Activated B cell treated with CpG ODN at 0.5 μM for 24 hours (primary cell): ENCODE results near the gene ZC3H12A. TPM values are rescaled to one million over a fixed set of nuclear protein-coding genes. Genes with fewer than 3 reads are reported as not detected.

Experiments
- ATAC-seq: fragments of 200-7000 bp; cut with Tn5 transposase; one replicate; pipeline ENCODE4 v1.10.0; 2021; ENCODE audit warnings: low read depth, mild to moderate bottlenecking, moderate library complexity
- CTCF ChIA-PET: fragments of 350-600 bp; sonication (Branson Sonifier 250); formaldehyde crosslinking; loops from one replicate; lab custom pipeline; 2021; ENCODE audit warnings: antibody characterized with exemption; lab: Charles Lee
- POLR2A ChIA-PET: fragments of 350-600 bp; sonication (Branson Sonifier 250); formaldehyde crosslinking; loops from one replicate; lab custom pipeline; 2021; ENCODE audit warnings: antibody characterized with exemption; lab: Charles Lee
- DNase-seq: peaks from one replicate; pipeline ENCODE4 v3.0.0; 2022
- H3K27ac Mint-ChIP-seq: one replicate; pipeline ENCODE4 v1.8.0; 2020; ENCODE audit warnings: mixed read lengths
- H3K27me3 Mint-ChIP-seq: one replicate; pipeline ENCODE4 v1.8.0; 2021; ENCODE audit warnings: mixed read lengths
- H3K36me3 Mint-ChIP-seq: one replicate; pipeline ENCODE4 v1.8.0; 2021; ENCODE audit warnings: low read depth, mixed read lengths
- H3K4me1 Mint-ChIP-seq: one replicate; pipeline ENCODE4 v1.8.0; 2021; ENCODE audit warnings: mixed read lengths
- H3K4me3 Mint-ChIP-seq: one replicate; pipeline ENCODE4 v1.8.0; 2020; ENCODE audit warnings: mild to moderate bottlenecking, mixed read lengths
- H3K9me3 Mint-ChIP-seq: one replicate; pipeline ENCODE4 v1.8.0; 2020; ENCODE audit warnings: mixed read lengths
- CTCF ChIP-seq: fragments of 200-600 bp; IDR thresholded peaks from one replicate; pipeline ENCODE4 v1.8.0; 2022; ENCODE audit warnings: antibody characterized with exemption, mild to moderate bottlenecking
- intact Hi-C: fragments of 100-400 bp; cut with micrococcal nuclease; formaldehyde crosslinking; loops from one replicate; pipeline ENCODE4 v1.15.1; 2024
- total RNA-seq: library from RNA; stranded (reverse); gene quantifications from 2 replicates; pipeline ENCODE4 v1.2.3, GENCODE V29; 2022

ZC3H12A gene
- total RNA-seq, 1 donor from 2014 or later, result 145 TPM

GRCh38 chr1:37473431-37474045 lies 842 bp upstream of the ZC3H12A start:
- Mint-ChIP-seq H3K4me1 (peaks cover 30% of the 10 kb centered on the region), H3K27ac (peak overlapping the region; percentile 66), H3K27me3 (peaks cover 6% of the 10 kb centered on the region), H3K4me3 (peak overlapping the region; percentile 85), H3K36me3 (peaks cover 35% of the 10 kb centered on the region), H3K9me3 (no peaks in the 10 kb centered on the region)
- intact Hi-C loops, result loop anchor here (1.0 to 10.0 kb wide), 7 partner anchors 13 to 1631 kb away; partner anchors contain the start of genes C1orf122, CDCA8, MEAF6 and YRDC
- DNase-seq (no peak), ATAC-seq (no peak)
- no peak for TF ChIP-seq CTCF
- CTCF ChIA-PET, result interaction anchor here (1.8 to 10.1 kb wide), 2 partner anchors 14 to 18 kb away, joined by 7 to 124 read pairs; no protein-coding TSS in a partner anchor
- POLR2A ChIA-PET, result interaction anchor here (1.0 to 7.9 kb wide), 5 partner anchors 13 to 217 kb away, joined by 3 to 132 read pairs (median 29); partner anchors contain the start of genes CDCA8 and MEAF6

GRCh38 chr1:37474697-37475379 lies 458 bp downstream of the ZC3H12A start:
- peak overlapping the region; percentile 99 for H3K4me3 Mint-ChIP-seq
- peak overlapping the region; percentile 92 for H3K27ac Mint-ChIP-seq
- peaks cover 6% of the 10 kb centered on the region for H3K27me3 Mint-ChIP-seq
- ATAC-seq (no peak), DNase-seq (no peak)
- H3K9me3 Mint-ChIP-seq, result no peaks in the 10 kb centered on the region
- ChIA-PET CTCF (interaction anchor here (1.8 to 10.1 kb wide), 3 partner anchors 13 to 19 kb away, joined by 7 to 124 read pairs (median 32); no protein-coding TSS in a partner anchor), POLR2A (interaction anchor here (0.7 to 7.9 kb wide), 16 partner anchors 9 to 1011 kb away, joined by 3 to 132 read pairs (median 4); partner anchors contain the start of genes C1orf122, CDCA8, MEAF6 and MRPS15)
- H3K36me3 Mint-ChIP-seq, result peaks cover 48% of the 10 kb centered on the region
- intact Hi-C loops, result loop anchor here (1.0 to 10.0 kb wide), 7 partner anchors 39 to 1630 kb away; partner anchors contain the start of genes C1orf122, CDCA8, GNL2 and MEAF6
- no peak for TF ChIP-seq CTCF
- H3K4me1 Mint-ChIP-seq, result peaks cover 43% of the 10 kb centered on the region

- H3K4me1 Mint-ChIP-seq, result peaks cover 50% of the 10 kb centered on the region
- H3K36me3 Mint-ChIP-seq, result peaks cover 54% of the 10 kb centered on the region
- ATAC-seq (no peak), DNase-seq (no peak)
- H3K4me3 Mint-ChIP-seq, result peak overlapping the region; percentile 99
- H3K9me3 Mint-ChIP-seq, result no peaks in the 10 kb centered on the region
- intact Hi-C loops, result loop anchor here (5.0 to 10.0 kb wide), 4 partner anchors 122 to 1629 kb away; partner anchors contain the start of genes C1orf122, GNL2, THRAP3 and YRDC
- ChIA-PET CTCF (interaction anchor here (5.2 to 10.1 kb wide), 2 partner anchors 12 to 19 kb away, joined by 32 to 124 read pairs; no protein-coding TSS in a partner anchor), POLR2A (interaction anchor here (0.6 to 7.9 kb wide), 18 partner anchors 10 to 1341 kb away, joined by 3 to 132 read pairs (median 4); partner anchors contain the start of genes C1orf122, CDCA8, MEAF6 and MRPS15)
- H3K27me3 Mint-ChIP-seq, result peaks cover 5% of the 10 kb centered on the region
- no peak for TF ChIP-seq CTCF
- peak overlapping the region; percentile 92 for H3K27ac Mint-ChIP-seq
These were observed 1.2 kb downstream of the ZC3H12A start for GRCh38 chr1:37475380-37476086.

GRCh38 chr1:37476087-37476452 lies 1.7 kb downstream of the ZC3H12A start:
- intact Hi-C loops, result loop anchor here (5.0 to 10.0 kb wide), 4 partner anchors 121 to 1629 kb away; partner anchors contain the start of genes C1orf122, GNL2, THRAP3 and YRDC
- H3K9me3 Mint-ChIP-seq, result no peaks in the 10 kb centered on the region

More at GRCh38 chr1:37476087-37476452, 1.7 kb downstream of the ZC3H12A start:
- Mint-ChIP-seq H3K27me3 (peaks cover 4% of the 10 kb centered on the region), H3K36me3 (peaks cover 59% of the 10 kb centered on the region), H3K4me3 (peak overlapping the region; percentile 99), H3K4me1 (peaks cover 55% of the 10 kb centered on the region), H3K27ac (peak overlapping the region; percentile 92)
- no peak for DNase-seq
- ChIA-PET CTCF (interaction anchor here (5.2 to 10.1 kb wide), 2 partner anchors 12 to 20 kb away, joined by 32 to 124 read pairs; no protein-coding TSS in a partner anchor), POLR2A (interaction anchor here (0.6 to 7.9 kb wide), 11 partner anchors 10 to 1089 kb away, joined by 3 to 132 read pairs (median 7); partner anchors contain the start of genes CDCA8, MEAF6 and SNIP1)
- TF ChIP-seq CTCF, result no peak
- ATAC-seq, result no peak
